ENCODE measurements around the gene ADARB1.

ADARB1 gene

GRCh38 chr21:45265721-45266517, 191.5 kb downstream of the ADARB1 start:
- TF ChIP-seq, protein P1, sequence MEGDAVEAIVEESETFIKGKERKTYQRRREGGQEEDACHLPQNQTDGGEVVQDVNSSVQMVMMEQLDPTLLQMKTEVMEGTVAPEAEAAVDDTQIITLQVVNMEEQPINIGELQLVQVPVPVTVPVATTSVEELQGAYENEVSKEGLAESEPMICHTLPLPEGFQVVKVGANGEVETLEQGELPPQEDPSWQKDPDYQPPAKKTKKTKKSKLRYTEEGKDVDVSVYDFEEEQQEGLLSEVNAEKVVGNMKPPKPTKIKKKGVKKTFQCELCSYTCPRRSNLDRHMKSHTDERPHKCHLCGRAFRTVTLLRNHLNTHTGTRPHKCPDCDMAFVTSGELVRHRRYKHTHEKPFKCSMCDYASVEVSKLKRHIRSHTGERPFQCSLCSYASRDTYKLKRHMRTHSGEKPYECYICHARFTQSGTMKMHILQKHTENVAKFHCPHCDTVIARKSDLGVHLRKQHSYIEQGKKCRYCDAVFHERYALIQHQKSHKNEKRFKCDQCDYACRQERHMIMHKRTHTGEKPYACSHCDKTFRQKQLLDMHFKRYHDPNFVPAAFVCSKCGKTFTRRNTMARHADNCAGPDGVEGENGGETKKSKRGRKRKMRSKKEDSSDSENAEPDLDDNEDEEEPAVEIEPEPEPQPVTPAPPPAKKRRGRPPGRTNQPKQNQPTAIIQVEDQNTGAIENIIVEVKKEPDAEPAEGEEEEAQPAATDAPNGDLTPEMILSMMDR (IDR thresholded peaks at IDR 0.05; ENCODE audit: insufficient read depth, low read depth, low read length, missing control alignments) = no peak
- DNase-seq (ENCODE audit: low read depth) = no peak
- H3K4me3 ChIP-seq (ENCODE audit: low read length) = no peak overlapping the region

GRCh38 chr21:45266518-45267389, 192.4 kb downstream of the ADARB1 start:
- H3K4me3 ChIP-seq (ENCODE audit: low read length) = no peak overlapping the region
- DNase-seq (ENCODE audit: low read depth) = no peak
- TF ChIP-seq, protein P1 (IDR thresholded peaks at IDR 0.05; ENCODE audit: insufficient read depth, low read depth, low read length, missing control alignments) = no peak

DNA sequence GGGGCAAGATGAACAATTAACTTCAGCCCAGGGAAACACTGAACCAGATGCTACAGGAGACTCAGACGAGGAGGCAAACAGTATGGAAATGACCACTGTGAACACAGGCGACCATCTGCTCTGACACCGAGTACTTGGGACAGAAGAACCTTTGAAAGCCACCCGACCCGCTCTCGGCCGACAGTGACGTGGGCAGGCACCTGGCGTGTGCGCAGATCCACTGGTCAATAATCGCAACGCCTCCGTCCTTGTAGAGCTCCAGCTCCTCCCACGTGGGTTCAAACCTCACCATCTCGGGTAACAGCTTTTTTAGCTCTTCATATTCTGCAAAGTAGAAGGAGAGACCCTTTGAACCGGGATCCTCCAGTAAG, 193.0 kb downstream of the ADARB1 start:
- H3K4me3 ChIP-seq (ENCODE audit: low read length) = no peak overlapping the region
- no peak for DNase-seq (ENCODE audit: low read depth)
- TF ChIP-seq, protein P1 (IDR thresholded peaks at IDR 0.05; ENCODE audit: insufficient read depth, low read depth, low read length, missing control alignments) = no peak

GRCh38 chr21:45269861-45270260, 195.5 kb downstream of the ADARB1 start:
- H3K4me3 ChIP-seq (ENCODE audit: low read length) = no peak overlapping the region
- no peak for DNase-seq (ENCODE audit: low read depth)
- TF ChIP-seq, protein P1 (IDR thresholded peaks at IDR 0.05; ENCODE audit: insufficient read depth, low read depth, low read length, missing control alignments) = no peak

DNA sequence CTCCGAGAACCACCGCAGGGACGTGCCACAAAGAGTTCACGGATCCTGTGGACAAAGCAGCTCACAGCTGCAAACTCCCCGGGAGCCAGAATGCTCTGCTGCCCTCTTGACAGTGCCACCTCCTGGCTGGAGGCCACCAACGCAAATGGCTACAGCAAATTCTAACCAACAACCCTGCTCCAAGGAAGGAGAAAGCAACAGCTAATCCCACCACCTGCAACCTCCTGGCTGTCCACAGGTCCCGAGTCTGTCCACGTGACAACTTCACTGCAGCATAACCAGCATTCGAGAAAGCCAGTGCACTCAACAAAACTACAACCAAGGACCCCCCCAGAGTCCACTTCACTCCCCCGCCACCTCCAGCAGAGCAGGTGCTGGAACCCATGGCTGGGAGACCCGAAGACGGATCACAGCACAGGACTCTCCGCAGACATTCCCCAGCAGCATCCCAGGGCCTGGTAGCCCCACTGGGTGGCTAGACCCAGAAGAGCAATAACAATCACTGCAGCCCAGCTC, 196.0 kb downstream of the ADARB1 start:
- TF ChIP-seq, protein P1 (IDR thresholded peaks at IDR 0.05; ENCODE audit: insufficient read depth, low read depth, low read length, missing control alignments) = peak; percentile 42
- no peak overlapping the region for H3K4me3 ChIP-seq (ENCODE audit: low read length)
- DNase-seq (ENCODE audit: low read depth) = no peak

All from epithelial cell of esophagus (primary cell).